ENCODE measurements around the gene DOLK. TPM values are rescaled to one million over a fixed set of nuclear protein-coding genes. Genes with fewer than 3 reads are reported as not detected.
A peak's percentile ranks its signal among the peaks of the same experiment; 100 is the strongest.

Gene DOLK
- total RNA-seq, 4 donors from 2014 or later = 5.2 to 12.7 (median 10.8) TPM

DNA sequence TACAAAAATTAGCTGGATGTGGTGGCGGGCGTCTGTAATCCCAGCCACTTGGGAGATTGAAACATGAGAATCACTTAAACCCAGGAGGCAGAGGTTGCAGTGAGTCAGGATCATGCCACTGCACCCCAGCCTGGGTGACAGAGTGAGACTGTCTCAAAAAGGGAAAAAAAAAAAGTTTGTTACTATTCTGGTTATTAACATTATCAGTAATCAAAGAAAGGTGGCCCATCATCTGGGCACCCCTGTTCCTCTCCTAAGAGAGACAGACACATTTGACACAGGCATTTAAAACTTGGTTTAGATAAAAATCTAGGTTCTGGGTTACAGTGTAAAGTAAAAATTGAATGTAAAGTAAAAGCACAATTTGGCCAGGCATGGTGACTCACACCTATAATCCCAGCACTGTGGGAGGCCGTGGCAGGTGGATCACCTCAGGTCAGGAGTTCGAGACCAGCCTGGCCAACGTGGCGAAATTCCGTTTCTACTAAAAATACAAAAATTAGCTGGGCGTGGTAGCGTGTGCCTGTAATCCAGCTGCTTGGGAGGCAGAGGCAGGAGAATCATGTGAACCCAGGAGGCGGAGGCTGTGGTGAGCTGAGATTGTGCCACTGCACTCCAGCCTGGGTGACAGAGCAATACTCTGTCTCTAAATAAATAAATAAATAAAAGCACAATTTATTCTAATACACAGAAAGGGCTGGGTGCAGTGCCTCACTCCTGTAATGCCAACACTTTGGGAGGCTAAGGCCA lies 43.4 kb downstream of the DOLK start:
- Histone ChIP-seq H3K36me3 (peaks cover 23% of the 10 kb centered on the region), H3K4me1 (peaks cover 60% of the 10 kb centered on the region), H3K27me3 (no peaks in the 10 kb centered on the region), H3K4me3 (no peak overlapping the region), H3K9me3 (no peaks in the 10 kb centered on the region), H3K27ac (peak overlapping the region; percentile 87)
- 61% methylated on average over 10 of the region's 10 CpGs for WGBS
- no peak for DNase-seq (ENCODE audit: low spot score in 2 of 2)
- TF ChIP-seq, protein P1, sequence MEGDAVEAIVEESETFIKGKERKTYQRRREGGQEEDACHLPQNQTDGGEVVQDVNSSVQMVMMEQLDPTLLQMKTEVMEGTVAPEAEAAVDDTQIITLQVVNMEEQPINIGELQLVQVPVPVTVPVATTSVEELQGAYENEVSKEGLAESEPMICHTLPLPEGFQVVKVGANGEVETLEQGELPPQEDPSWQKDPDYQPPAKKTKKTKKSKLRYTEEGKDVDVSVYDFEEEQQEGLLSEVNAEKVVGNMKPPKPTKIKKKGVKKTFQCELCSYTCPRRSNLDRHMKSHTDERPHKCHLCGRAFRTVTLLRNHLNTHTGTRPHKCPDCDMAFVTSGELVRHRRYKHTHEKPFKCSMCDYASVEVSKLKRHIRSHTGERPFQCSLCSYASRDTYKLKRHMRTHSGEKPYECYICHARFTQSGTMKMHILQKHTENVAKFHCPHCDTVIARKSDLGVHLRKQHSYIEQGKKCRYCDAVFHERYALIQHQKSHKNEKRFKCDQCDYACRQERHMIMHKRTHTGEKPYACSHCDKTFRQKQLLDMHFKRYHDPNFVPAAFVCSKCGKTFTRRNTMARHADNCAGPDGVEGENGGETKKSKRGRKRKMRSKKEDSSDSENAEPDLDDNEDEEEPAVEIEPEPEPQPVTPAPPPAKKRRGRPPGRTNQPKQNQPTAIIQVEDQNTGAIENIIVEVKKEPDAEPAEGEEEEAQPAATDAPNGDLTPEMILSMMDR (IDR thresholded peaks at IDR 0.05) = no peak
- no peak for TF ChIP-seq EP300 (IDR thresholded peaks at IDR 0.05)
- TF ChIP-seq POLR2AphosphoS5 (IDR thresholded peaks at IDR 0.05) = no peak
- no peak for TF ChIP-seq POLR2A (IDR thresholded peaks at IDR 0.05)

DNA sequence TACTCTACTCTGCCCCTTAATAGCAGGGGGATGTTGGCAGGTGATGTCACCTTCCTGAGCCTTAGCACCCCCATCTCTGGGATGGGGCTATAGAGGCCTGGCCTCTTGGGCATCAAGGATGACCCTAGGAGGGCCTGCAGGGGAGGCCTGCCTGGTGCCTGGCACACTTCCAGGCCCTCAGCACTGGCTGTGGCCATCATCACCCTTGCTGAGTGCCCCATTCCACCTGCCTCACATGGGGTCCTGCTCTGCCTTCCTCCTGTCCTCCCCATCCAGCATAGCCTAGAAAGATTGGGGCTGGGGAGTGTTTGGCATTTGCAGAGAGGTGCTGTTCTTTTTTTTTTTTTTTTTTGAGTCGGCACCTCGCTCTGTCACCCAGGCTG lies 44.3 kb downstream of the DOLK start:
- Histone ChIP-seq H3K27me3 (no peaks in the 10 kb centered on the region), H3K4me3 (no peak overlapping the region), H3K9me3 (no peaks in the 10 kb centered on the region), H3K27ac (peak overlapping the region; percentile 87), H3K36me3 (peaks cover 13% of the 10 kb centered on the region), H3K4me1 (peaks cover 69% of the 10 kb centered on the region)
- WGBS = 82% methylated on average over 2 of the region's 2 CpGs
- TF ChIP-seq, protein P1 (IDR thresholded peaks at IDR 0.05) = no peak
- no peak for TF ChIP-seq EP300 (IDR thresholded peaks at IDR 0.05)
- no peak for TF ChIP-seq POLR2AphosphoS5 (IDR thresholded peaks at IDR 0.05)
- TF ChIP-seq POLR2A (IDR thresholded peaks at IDR 0.05) = no peak
- DNase-seq (ENCODE audit: low spot score in 2 of 2) = no peak

DNA sequence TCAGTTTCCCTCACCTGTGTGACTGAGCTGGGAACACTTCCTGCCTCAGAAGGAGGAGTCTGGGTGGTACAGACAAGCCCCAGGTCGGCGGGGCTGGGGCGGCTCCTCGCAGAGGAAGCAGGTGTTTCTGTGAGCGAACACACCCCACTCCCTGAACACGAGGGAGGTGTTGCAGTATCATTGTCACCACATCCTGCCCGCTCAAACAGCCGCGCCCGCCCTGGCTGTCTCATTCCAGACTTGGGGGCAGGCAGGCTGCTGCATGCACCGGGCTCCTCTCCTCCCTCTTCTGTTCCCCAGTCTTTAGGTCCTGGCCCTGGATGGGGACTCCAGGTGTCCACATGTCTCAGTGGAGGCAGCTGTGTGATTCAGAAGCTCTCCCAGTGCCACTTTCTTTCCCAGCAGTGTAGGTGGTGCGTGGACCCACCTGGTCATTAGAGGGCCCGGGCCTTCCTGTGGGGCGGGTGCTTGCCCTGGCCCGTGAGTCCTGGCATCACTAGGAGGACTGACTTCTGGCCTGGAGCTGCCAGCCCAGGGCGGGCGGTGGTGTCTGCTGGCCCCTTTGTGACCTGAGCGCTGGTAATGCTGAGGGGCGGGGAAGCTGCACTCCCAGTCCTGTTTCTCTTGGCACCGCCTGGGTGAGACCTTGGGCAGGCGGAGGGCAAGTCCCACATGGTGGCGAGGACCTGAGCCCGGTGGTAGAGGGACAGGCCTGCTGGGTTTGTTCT lies 44.9 kb downstream of the DOLK start:
- WGBS = 52% methylated on average over 15 of the region's 23 CpGs
- TF ChIP-seq POLR2AphosphoS5 (IDR thresholded peaks at IDR 0.05) (peak; percentile 1 to 63 (median 16)), POLR2A (IDR thresholded peaks at IDR 0.05) (no peak), EP300 (IDR thresholded peaks at IDR 0.05) (no peak)
- H3K4me3 ChIP-seq = peak overlapping the region; percentile 6
- peaks cover 9% of the 10 kb centered on the region for H3K36me3 ChIP-seq
- no peaks in the 10 kb centered on the region for H3K9me3 ChIP-seq
- H3K27ac ChIP-seq = peak overlapping the region; percentile 87
- H3K4me1 ChIP-seq = peaks cover 74% of the 10 kb centered on the region
- H3K27me3 ChIP-seq = no peaks in the 10 kb centered on the region
- peak in 1 of 2 donors; percentile 88 for DNase-seq (ENCODE audit: low spot score in 2 of 2)

DNA sequence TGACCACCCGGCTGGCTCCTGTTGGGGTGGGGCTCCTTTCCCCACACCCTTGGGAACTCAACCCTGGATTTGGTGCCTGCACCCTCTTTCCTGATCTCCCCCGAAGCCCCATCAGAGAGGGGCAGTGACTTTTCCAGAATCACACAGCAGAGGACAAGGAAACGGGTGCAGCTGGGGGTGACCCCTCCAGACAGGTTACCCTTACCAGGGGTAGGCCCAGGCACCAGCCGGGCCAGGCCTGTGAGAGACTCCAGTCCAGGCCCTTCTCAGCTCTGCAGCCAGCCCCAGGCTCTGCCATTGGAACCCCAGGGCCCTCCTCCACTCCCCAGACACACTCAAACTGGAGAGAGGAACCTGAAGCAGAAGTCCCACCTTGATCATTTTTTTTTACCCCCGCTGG lies 45.6 kb downstream of the DOLK start:
- Histone ChIP-seq H3K4me1 (peaks cover 75% of the 10 kb centered on the region), H3K4me3 (no peak overlapping the region)

DNA sequence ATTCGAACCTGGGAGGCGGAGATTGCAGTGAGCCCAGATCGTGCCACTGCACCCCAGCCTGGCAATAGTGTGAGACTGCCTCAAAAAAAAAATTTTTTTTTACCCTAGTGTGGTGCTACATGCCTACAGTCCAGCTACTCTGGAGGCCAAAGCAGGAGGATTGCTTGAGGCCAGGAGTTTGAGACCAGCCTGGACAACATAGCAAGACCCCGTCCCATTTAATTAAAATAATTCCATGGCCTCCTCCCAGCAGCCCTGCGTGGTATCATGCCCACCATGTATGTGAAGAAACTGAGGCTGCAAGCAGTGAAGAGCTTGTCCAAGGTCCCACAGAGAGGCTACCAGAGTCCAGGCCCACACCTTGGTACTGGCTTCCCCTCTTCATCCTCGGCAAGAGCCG lies 46.0 kb downstream of the DOLK start:
- Histone ChIP-seq H3K27ac (peak overlapping the region; percentile 87), H3K36me3 (peaks cover 13% of the 10 kb centered on the region), H3K4me1 (peaks cover 75% of the 10 kb centered on the region), H3K4me3 (no peak overlapping the region), H3K9me3 (no peaks in the 10 kb centered on the region), H3K27me3 (no peaks in the 10 kb centered on the region)
- WGBS = 76% methylated on average over 6 of the region's 7 CpGs
- DNase-seq (ENCODE audit: low spot score in 2 of 2) = no peak
- TF ChIP-seq EP300 (IDR thresholded peaks at IDR 0.05) (no peak), POLR2AphosphoS5 (IDR thresholded peaks at IDR 0.05) (no peak), POLR2A (IDR thresholded peaks at IDR 0.05) (no peak)
- TF ChIP-seq, protein P1 (IDR thresholded peaks at IDR 0.05) = no peak

More for the DNA sequence above, 45.6 kb downstream of the DOLK start:
- Histone ChIP-seq H3K36me3 (peaks cover 9% of the 10 kb centered on the region), H3K27ac (peak overlapping the region; percentile 87), H3K27me3 (no peaks in the 10 kb centered on the region), H3K9me3 (no peaks in the 10 kb centered on the region)
- TF ChIP-seq POLR2AphosphoS5 (IDR thresholded peaks at IDR 0.05) (no peak), EP300 (IDR thresholded peaks at IDR 0.05) (no peak), POLR2A (IDR thresholded peaks at IDR 0.05) (no peak)
- TF ChIP-seq, protein P1 (IDR thresholded peaks at IDR 0.05) = no peak
- DNase-seq (ENCODE audit: low spot score in 2 of 2) = no peak
- WGBS = 69% methylated on average over 4 of the region's 5 CpGs

Data from suprapubic skin (tissue), 4 donors.